ENCODE data around the gene UTP11. TPM values are rescaled to one million over a fixed set of nuclear protein-coding genes. Genes with fewer than 3 reads are reported as not detected.
A peak's percentile ranks its signal among the peaks of the same experiment; 100 is the strongest.
"Not testable (repeated sequence)": the region's sequence is repeated elsewhere in the genome, so short reads cannot be mapped to it uniquely, and the experiment has no call there.

Gene UTP11
- polyA plus RNA-seq, 1 donor from 2014 or later, result 144 TPM

DNA sequence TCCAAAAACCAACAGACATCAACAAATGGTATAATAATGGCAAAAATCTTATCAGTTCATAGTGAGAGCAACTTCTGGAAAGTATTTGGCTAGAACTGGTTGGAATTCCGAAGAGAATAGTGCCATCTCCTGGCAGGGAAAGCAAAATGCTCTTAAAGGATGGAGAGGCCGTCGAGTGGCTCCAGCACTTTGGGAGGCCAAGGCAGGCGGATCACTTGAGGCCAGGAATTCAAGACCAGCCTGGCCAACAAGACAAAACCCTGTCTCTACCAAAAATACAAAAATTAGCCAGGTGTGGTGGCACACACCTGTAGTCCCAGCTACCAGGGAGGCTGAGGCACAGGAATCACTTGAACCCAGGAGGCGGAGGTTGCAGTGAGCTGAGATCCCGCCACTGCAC lies 37.5 kb upstream of the UTP11 start:
- H3K4me3 ChIP-seq (ENCODE audit: low read length); H3K27me3 ChIP-seq (ENCODE audit: insufficient read depth, low read depth, low read length); H3K9ac ChIP-seq (ENCODE audit: low read length); H3K9me3 ChIP-seq (ENCODE audit: low read length); H4K20me1 ChIP-seq (ENCODE audit: insufficient read depth); H3K9me2 ChIP-seq (ENCODE audit: insufficient read depth, low read length); H2AFZ ChIP-seq (ENCODE audit: low read depth, low read length); H3K4me2 ChIP-seq (ENCODE audit: low read length); H3K27ac ChIP-seq (ENCODE audit: low read length); H3K79me2 ChIP-seq (replicated peaks; ENCODE audit: insufficient read depth, low read length); H3F3A ChIP-seq (ENCODE audit: insufficient read depth, low read length, poor library complexity, severe bottlenecking): not testable (repeated sequence)
- peaks cover 14% of the 10 kb centered on the region for H3K36me3 ChIP-seq (ENCODE audit: insufficient read depth, low read length)
- TF ChIP-seq SMC3 (conservative IDR thresholded peaks at IDR 0.05; ENCODE audit: poor library complexity) (peak; percentile 64), RAD21 (conservative IDR thresholded peaks at IDR 0.05) (peak; percentile 59)
- TF ChIP-seq, protein P1, sequence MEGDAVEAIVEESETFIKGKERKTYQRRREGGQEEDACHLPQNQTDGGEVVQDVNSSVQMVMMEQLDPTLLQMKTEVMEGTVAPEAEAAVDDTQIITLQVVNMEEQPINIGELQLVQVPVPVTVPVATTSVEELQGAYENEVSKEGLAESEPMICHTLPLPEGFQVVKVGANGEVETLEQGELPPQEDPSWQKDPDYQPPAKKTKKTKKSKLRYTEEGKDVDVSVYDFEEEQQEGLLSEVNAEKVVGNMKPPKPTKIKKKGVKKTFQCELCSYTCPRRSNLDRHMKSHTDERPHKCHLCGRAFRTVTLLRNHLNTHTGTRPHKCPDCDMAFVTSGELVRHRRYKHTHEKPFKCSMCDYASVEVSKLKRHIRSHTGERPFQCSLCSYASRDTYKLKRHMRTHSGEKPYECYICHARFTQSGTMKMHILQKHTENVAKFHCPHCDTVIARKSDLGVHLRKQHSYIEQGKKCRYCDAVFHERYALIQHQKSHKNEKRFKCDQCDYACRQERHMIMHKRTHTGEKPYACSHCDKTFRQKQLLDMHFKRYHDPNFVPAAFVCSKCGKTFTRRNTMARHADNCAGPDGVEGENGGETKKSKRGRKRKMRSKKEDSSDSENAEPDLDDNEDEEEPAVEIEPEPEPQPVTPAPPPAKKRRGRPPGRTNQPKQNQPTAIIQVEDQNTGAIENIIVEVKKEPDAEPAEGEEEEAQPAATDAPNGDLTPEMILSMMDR (IDR thresholded peaks at IDR 0.05; ENCODE audit: poor library complexity, severe bottlenecking), result peak; percentile 67

DNA sequence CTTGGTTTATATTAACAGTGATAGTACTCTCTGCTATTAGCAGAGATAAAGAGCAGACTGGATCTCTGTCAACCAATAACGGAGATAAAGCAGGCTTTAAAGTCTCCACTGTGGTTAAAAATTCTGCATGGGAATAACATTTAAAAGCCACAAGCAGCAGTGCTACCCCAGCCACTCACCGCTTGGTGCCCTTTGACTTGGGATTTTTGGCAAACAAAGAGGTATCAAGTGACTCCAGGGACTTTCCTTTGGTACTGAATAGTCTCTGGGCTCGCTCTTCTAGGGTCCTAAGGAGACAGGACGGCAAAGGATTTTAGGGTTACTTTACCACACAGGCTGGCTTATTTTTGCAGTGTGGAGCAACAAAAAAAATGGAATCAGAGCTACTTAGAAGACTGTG lies 34.0 kb upstream of the UTP11 start:
- peaks cover 21% of the 10 kb centered on the region for H3K36me3 ChIP-seq (ENCODE audit: insufficient read depth, low read length)
- H3K79me2 ChIP-seq (replicated peaks; ENCODE audit: insufficient read depth, low read length), result no peaks in the 10 kb centered on the region
- H4K20me1 ChIP-seq (ENCODE audit: insufficient read depth), result no peaks in the 10 kb centered on the region
- no peak for TF ChIP-seq RAD21 (conservative IDR thresholded peaks at IDR 0.05)
- no peak overlapping the region for H3K9ac ChIP-seq (ENCODE audit: low read length)
- no peak overlapping the region for H3K27ac ChIP-seq (ENCODE audit: low read length)
- no peaks in the 10 kb centered on the region for H3K9me2 ChIP-seq (ENCODE audit: insufficient read depth, low read length)
- H2AFZ ChIP-seq (ENCODE audit: low read depth, low read length), result no peak overlapping the region
- no peak overlapping the region for H3K4me2 ChIP-seq (ENCODE audit: low read length)
- H3F3A ChIP-seq (ENCODE audit: insufficient read depth, low read length, poor library complexity, severe bottlenecking), result no peaks in the 10 kb centered on the region
- no peaks in the 10 kb centered on the region for H3K27me3 ChIP-seq (ENCODE audit: insufficient read depth, low read depth, low read length)
- no peaks in the 10 kb centered on the region for H3K9me3 ChIP-seq (ENCODE audit: low read length)
- H3K4me3 ChIP-seq (ENCODE audit: low read length), result no peak overlapping the region

DNA sequence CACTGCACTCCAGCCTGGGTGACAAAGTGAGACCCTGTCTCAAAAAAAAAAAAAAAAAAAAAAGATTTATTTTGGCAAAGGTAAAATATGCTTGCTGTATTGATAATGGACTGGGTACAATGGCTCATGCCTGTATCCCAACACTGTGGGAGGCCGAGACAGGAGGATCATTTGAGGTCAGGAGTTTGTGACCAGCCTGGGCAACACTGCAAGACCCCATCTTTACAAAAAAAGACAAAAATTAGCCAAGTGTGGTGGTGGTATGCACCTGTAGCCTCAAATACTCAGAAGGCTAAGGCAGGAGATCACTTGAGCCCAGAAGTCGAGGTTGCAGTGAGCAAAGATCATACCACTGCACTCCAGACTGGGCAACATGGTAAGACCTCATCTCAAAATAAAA lies 29.0 kb upstream of the UTP11 start:
- Histone ChIP-seq H3K4me3 (ENCODE audit: low read length) (no peak overlapping the region), H3K9ac (ENCODE audit: low read length) (no peak overlapping the region), H3K79me2 (replicated peaks; ENCODE audit: insufficient read depth, low read length) (peaks cover 13% of the 10 kb centered on the region), H3K27ac (ENCODE audit: low read length) (no peak overlapping the region), H4K20me1 (ENCODE audit: insufficient read depth) (no peaks in the 10 kb centered on the region), H3F3A (ENCODE audit: insufficient read depth, low read length, poor library complexity, severe bottlenecking) (no peaks in the 10 kb centered on the region), H2AFZ (ENCODE audit: low read depth, low read length) (no peak overlapping the region), H3K36me3 (ENCODE audit: insufficient read depth, low read length) (peaks cover 25% of the 10 kb centered on the region), H3K9me2 (ENCODE audit: insufficient read depth, low read length) (no peaks in the 10 kb centered on the region), H3K27me3 (ENCODE audit: insufficient read depth, low read depth, low read length) (no peaks in the 10 kb centered on the region), H3K4me2 (ENCODE audit: low read length) (no peak overlapping the region), H3K9me3 (ENCODE audit: low read length) (no peaks in the 10 kb centered on the region)
- TF ChIP-seq EP300 (conservative IDR thresholded peaks at IDR 0.05; ENCODE audit: poor library complexity, severe bottlenecking), result no peak
- TF ChIP-seq, protein P2, sequence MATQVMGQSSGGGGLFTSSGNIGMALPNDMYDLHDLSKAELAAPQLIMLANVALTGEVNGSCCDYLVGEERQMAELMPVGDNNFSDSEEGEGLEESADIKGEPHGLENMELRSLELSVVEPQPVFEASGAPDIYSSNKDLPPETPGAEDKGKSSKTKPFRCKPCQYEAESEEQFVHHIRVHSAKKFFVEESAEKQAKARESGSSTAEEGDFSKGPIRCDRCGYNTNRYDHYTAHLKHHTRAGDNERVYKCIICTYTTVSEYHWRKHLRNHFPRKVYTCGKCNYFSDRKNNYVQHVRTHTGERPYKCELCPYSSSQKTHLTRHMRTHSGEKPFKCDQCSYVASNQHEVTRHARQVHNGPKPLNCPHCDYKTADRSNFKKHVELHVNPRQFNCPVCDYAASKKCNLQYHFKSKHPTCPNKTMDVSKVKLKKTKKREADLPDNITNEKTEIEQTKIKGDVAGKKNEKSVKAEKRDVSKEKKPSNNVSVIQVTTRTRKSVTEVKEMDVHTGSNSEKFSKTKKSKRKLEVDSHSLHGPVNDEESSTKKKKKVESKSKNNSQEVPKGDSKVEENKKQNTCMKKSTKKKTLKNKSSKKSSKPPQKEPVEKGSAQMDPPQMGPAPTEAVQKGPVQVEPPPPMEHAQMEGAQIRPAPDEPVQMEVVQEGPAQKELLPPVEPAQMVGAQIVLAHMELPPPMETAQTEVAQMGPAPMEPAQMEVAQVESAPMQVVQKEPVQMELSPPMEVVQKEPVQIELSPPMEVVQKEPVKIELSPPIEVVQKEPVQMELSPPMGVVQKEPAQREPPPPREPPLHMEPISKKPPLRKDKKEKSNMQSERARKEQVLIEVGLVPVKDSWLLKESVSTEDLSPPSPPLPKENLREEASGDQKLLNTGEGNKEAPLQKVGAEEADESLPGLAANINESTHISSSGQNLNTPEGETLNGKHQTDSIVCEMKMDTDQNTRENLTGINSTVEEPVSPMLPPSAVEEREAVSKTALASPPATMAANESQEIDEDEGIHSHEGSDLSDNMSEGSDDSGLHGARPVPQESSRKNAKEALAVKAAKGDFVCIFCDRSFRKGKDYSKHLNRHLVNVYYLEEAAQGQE (IDR thresholded peaks at IDR 0.05; ENCODE audit: borderline replicate concordance), result no peak
- TF ChIP-seq, protein P1 (IDR thresholded peaks at IDR 0.05; ENCODE audit: poor library complexity, severe bottlenecking), result no peak
